ENCODE results near the gene MED9. TPM values are rescaled to one million over a fixed set of nuclear protein-coding genes. Genes with fewer than 3 reads are reported as not detected.
A peak's percentile ranks its signal among the peaks of the same experiment; 100 is the strongest.

MED9 gene
- total RNA-seq, 1 experiment from 2014 or later = 8.1 TPM

DNA sequence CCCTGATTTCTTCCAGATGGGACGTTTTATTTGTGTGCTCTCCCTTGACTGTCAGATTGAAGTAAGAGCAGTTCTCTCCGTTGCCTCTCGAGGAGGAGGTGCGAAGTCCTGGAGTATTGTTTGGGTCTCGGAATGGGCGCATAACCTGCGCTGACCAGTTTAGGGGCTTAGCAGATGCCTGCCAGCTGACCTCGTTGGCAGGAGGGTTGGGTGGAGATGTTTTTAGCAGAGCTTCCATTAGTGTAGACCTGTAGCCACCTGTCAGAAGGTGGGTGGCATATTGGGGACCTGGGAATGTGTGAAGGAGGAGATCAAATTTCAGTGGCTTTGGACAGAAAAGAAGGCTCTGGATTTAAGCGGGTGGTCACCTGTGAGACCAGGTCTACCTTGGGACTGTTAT is 15.8 kb downstream of the MED9 start:
- no peaks in the 10 kb centered on the region for H3K4me1 Mint-ChIP-seq (ENCODE audit: insufficient read depth, unreplicated experiment)
- DNase-seq (ENCODE audit: unreplicated experiment) = no peak
- H3K9me3 Mint-ChIP-seq (ENCODE audit: unreplicated experiment) = no peaks in the 10 kb centered on the region
- intact Hi-C loops (cut with micrococcal nuclease) = no loop called here
- no peak overlapping the region for H3K27ac Mint-ChIP-seq (ENCODE audit: low read depth, unreplicated experiment)
- ChIA-PET CTCF (interaction anchor here (0.7 to 1.0 kb wide), 2 partner anchors 76 to 497 kb away, joined by 4 to 5 read pairs; no protein-coding TSS in a partner anchor), POLR2A (interaction anchor here (0.7 kb wide), 1 partner anchor 171 kb away, joined by 3 read pairs; no protein-coding TSS in a partner anchor)
- no peak overlapping the region for H3K4me3 Mint-ChIP-seq (ENCODE audit: unreplicated experiment)
- TF ChIP-seq, protein P1, sequence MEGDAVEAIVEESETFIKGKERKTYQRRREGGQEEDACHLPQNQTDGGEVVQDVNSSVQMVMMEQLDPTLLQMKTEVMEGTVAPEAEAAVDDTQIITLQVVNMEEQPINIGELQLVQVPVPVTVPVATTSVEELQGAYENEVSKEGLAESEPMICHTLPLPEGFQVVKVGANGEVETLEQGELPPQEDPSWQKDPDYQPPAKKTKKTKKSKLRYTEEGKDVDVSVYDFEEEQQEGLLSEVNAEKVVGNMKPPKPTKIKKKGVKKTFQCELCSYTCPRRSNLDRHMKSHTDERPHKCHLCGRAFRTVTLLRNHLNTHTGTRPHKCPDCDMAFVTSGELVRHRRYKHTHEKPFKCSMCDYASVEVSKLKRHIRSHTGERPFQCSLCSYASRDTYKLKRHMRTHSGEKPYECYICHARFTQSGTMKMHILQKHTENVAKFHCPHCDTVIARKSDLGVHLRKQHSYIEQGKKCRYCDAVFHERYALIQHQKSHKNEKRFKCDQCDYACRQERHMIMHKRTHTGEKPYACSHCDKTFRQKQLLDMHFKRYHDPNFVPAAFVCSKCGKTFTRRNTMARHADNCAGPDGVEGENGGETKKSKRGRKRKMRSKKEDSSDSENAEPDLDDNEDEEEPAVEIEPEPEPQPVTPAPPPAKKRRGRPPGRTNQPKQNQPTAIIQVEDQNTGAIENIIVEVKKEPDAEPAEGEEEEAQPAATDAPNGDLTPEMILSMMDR (IDR thresholded peaks at IDR 0.05; ENCODE audit: unreplicated experiment) = no peak
- BruUV-seq (replicated peaks) = TSS peak; percentile 36
- H3K36me3 Mint-ChIP-seq (ENCODE audit: insufficient read depth, unreplicated experiment) = peaks cover 40% of the 10 kb centered on the region
- no peaks in the 10 kb centered on the region for H3K27me3 Mint-ChIP-seq (ENCODE audit: insufficient read depth, unreplicated experiment)

DNA sequence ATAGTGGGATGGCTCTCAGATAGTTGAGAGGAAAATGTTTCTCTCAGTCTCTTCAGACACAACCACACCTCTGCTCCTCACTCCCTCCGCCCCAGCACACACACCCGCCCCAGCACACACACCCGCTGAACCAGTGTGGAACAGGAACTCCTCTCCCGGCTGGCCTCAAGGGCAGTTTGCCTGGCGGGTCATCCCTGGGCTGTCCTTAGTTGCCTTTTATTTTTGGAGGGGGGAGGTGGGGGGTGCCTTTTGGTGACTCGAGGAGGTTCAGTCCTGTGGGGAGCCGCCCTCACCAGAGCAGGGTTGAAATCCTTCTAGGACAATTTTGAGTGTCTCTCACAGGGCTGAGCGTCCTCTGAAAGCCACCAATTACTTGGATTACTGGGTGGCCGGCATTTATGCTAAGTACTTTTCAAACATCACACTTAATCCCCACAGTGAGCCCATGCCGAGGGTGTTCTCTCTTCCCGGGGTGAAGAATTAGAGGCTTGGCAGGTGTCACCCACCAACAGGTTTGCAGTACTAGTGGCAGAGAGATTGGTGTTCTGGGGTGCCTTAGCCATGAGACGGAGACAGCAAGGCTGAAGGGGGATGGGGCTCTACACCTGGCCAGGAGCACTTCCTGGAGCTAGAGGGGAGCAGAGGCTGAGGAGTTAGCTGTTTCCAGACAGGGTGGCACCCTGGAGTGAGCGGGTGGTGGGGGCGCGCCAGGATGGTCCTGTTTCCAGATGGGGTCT is 16.6 kb downstream of the MED9 start:
- ChIA-PET POLR2A (no interaction called here), CTCF (interaction anchor here (0.6 to 1.0 kb wide), 3 partner anchors 13 to 235 kb away, joined by 3 read pairs; no protein-coding TSS in a partner anchor)
- BruUV-seq (replicated peaks) = no TSS peak
- no peak for DNase-seq (ENCODE audit: unreplicated experiment)
- H3K27me3 Mint-ChIP-seq (ENCODE audit: insufficient read depth, unreplicated experiment) = no peaks in the 10 kb centered on the region
- no peak overlapping the region for H3K4me3 Mint-ChIP-seq (ENCODE audit: unreplicated experiment)
- intact Hi-C loops (cut with micrococcal nuclease) = no loop called here
- H3K36me3 Mint-ChIP-seq (ENCODE audit: insufficient read depth, unreplicated experiment) = peaks cover 32% of the 10 kb centered on the region
- no peak overlapping the region for H3K27ac Mint-ChIP-seq (ENCODE audit: low read depth, unreplicated experiment)
- no peaks in the 10 kb centered on the region for H3K9me3 Mint-ChIP-seq (ENCODE audit: unreplicated experiment)
- TF ChIP-seq, protein P1 (IDR thresholded peaks at IDR 0.05; ENCODE audit: unreplicated experiment) = no peak
- H3K4me1 Mint-ChIP-seq (ENCODE audit: insufficient read depth, unreplicated experiment) = no peaks in the 10 kb centered on the region

DNA sequence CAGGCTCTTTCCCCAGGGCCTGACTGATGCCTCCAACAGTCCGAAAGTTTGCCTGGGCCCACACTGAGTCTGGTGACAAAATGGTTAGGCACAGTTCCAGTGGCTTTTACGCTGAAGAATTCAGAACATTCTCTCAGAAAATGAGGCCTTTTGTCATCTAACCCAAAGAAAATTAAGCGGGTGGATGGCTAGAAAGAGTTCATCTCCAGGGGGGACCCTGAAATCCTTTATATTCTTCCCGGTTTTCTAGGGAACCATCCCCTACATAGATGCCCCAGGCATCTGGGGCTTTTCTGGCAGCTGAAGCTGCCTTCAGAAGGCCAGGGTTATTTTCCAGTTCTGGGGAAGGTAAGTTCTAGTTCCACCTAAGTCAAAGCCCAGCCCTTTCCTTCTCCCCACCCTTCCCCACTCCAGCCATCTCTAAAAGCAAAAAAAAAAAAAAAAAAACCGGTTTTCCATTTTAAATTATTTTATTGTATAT is 17.2 kb downstream of the MED9 start:
- Mint-ChIP-seq H3K36me3 (ENCODE audit: insufficient read depth, unreplicated experiment) (peaks cover 28% of the 10 kb centered on the region), H3K4me1 (ENCODE audit: insufficient read depth, unreplicated experiment) (no peaks in the 10 kb centered on the region), H3K27me3 (ENCODE audit: insufficient read depth, unreplicated experiment) (no peaks in the 10 kb centered on the region), H3K27ac (ENCODE audit: low read depth, unreplicated experiment) (no peak overlapping the region), H3K9me3 (ENCODE audit: unreplicated experiment) (no peaks in the 10 kb centered on the region), H3K4me3 (ENCODE audit: unreplicated experiment) (no peak overlapping the region)
- POLR2A ChIA-PET = no interaction called here
- intact Hi-C loops (cut with micrococcal nuclease) = no loop called here
- TF ChIP-seq, protein P1 (IDR thresholded peaks at IDR 0.05; ENCODE audit: unreplicated experiment) = no peak
- no peak for DNase-seq (ENCODE audit: unreplicated experiment)
- CTCF ChIA-PET = interaction anchor here (0.6 to 1.0 kb wide), 3 partner anchors 13 to 235 kb away, joined by 3 read pairs; no protein-coding TSS in a partner anchor
- BruUV-seq (replicated peaks) = no TSS peak

DNA sequence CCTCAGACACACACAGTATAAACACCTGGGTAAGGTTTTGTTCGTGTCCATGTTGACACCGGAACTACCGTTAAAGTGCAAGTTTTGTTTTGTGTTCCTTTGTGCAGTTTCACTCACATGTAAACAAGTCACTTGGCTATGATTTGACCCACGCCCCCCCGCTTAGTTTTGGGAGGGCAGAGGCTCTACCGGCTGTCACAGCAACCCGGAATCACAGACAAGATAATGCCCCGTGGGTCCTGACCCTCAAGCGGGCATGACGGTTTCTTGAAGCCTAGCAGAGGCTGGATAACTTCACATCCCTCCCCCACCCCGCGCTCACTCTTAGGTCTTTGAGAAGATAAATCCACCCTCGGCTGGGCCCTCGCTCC is 17.7 kb downstream of the MED9 start:
- intact Hi-C loops (cut with micrococcal nuclease) = no loop called here
- no TSS peak for BruUV-seq (replicated peaks)

More for the DNA sequence above, 17.7 kb downstream of the MED9 start:
- no peaks in the 10 kb centered on the region for H3K4me1 Mint-ChIP-seq (ENCODE audit: insufficient read depth, unreplicated experiment)
- H3K36me3 Mint-ChIP-seq (ENCODE audit: insufficient read depth, unreplicated experiment) = peaks cover 26% of the 10 kb centered on the region
- H3K27me3 Mint-ChIP-seq (ENCODE audit: insufficient read depth, unreplicated experiment) = no peaks in the 10 kb centered on the region
- ChIA-PET CTCF (no interaction called here), POLR2A (no interaction called here)
- no peak for DNase-seq (ENCODE audit: unreplicated experiment)
- H3K9me3 Mint-ChIP-seq (ENCODE audit: unreplicated experiment) = no peaks in the 10 kb centered on the region
- H3K4me3 Mint-ChIP-seq (ENCODE audit: unreplicated experiment) = no peak overlapping the region
- no peak overlapping the region for H3K27ac Mint-ChIP-seq (ENCODE audit: low read depth, unreplicated experiment)
- TF ChIP-seq, protein P1 (IDR thresholded peaks at IDR 0.05; ENCODE audit: unreplicated experiment) = no peak
